H1 (cell line): Measurements from ENCODE around the gene GMPR2. TPM values are rescaled to one million over a fixed set of nuclear protein-coding genes. Genes with fewer than 3 reads are reported as not detected.

Source experiments
- CTCF ChIA-PET: fragments of 300-600 bp; sonication (Branson Sonifier 250); formaldehyde crosslinking; loops from one replicate; lab custom pipeline; 2021; ENCODE audit not compliant: partially characterized antibody; lab: Charles Lee
- POLR2A ChIA-PET: fragments of 300-600 bp; sonication (Branson Sonifier 250); formaldehyde crosslinking; loops from one replicate; lab custom pipeline; 2021; ENCODE audit warnings: inconsistent platforms; ENCODE audit not compliant: partially characterized antibody; lab: Charles Lee
- DNase-seq, 2 experiments: peaks; one replicate each; pipeline versions ENCODE4 v3.0.0 to v3.0.0-alpha.2; 2010 to 2022; ENCODE audit warnings: low spot score in 2 of 2, low read depth in 1 of 2, mixed read lengths in 1 of 2
- FAIRE-seq: peaks from 2 replicates; lab custom pipeline; 2011; peaks lifted over from hg19 to GRCh38; lab: Jason Lieb, UNC
- H2AFZ ChIP-seq: 2 replicates; pipeline ENCODE4 v1.8.1; 2012; ENCODE audit warnings: low read length, inconsistent platforms
- H2AK5ac ChIP-seq: 2 replicates; pipeline ENCODE4 v1.6.1; 2013; ENCODE audit warnings: low read depth, low read length
- H2BK120ac ChIP-seq: replicated peaks from 2 replicates; pipeline ENCODE3; 2013; ENCODE audit warnings: low read depth, low read length, inconsistent platforms
- H2BK12ac ChIP-seq: 2 replicates; pipeline ENCODE4 v1.6.1; 2013; ENCODE audit warnings: low read depth, low read length
- H2BK15ac ChIP-seq: 2 replicates; pipeline ENCODE4 v1.6.1; 2013; ENCODE audit warnings: low read length
- H2BK20ac ChIP-seq: 2 replicates; pipeline ENCODE4 v1.6.1; 2013; ENCODE audit warnings: low read length
- H2BK5ac ChIP-seq: 2 replicates; pipeline ENCODE4 v1.6.1; 2013; ENCODE audit warnings: low read depth, low read length
- H3K14ac ChIP-seq: 2 replicates; pipeline ENCODE4 v1.6.1; 2013; ENCODE audit warnings: inconsistent platforms; ENCODE audit not compliant: insufficient read length
- H3K18ac ChIP-seq: 2 replicates; pipeline ENCODE4 v1.6.1; 2013; ENCODE audit warnings: low read length; ENCODE audit errors: extremely low read depth
- H3K23ac ChIP-seq: 2 replicates; pipeline ENCODE4 v1.6.1; 2013; ENCODE audit warnings: inconsistent platforms; ENCODE audit not compliant: insufficient read length
- H3K23me2 ChIP-seq: 2 replicates; pipeline ENCODE4 v1.6.1; 2013; ENCODE audit warnings: low read depth, low read length
- H3K27ac ChIP-seq: 2 replicates; pipeline ENCODE4 v1.6.1; 2011; ENCODE audit warnings: low read depth, low read length, inconsistent platforms
- H3K27me3 ChIP-seq, 4 experiments: replicated peaks in 1 of 4; 1 replicate in 1 of 4; 2 replicates in 3 of 4; pipeline versions ENCODE4 v1.6.1 to v1.8.1; 2011 to 2013; ENCODE audit warnings: low read length in 3 of 4, mild to moderate bottlenecking in 3 of 4, inconsistent platforms in 2 of 4, mixed read lengths in 2 of 4, moderate library complexity in 1 of 4; ENCODE audit not compliant: control insufficient read depth in 3 of 4, insufficient read depth in 3 of 4; ENCODE audit errors: extremely low read depth in 1 of 4
- H3K36me3 ChIP-seq, 4 experiments: 2 replicates each; pipeline versions ENCODE4 v1.6.1 to v1.8.1; 2011 to 2013; ENCODE audit warnings: mild to moderate bottlenecking in 4 of 4, low read length in 3 of 4, moderate library complexity in 2 of 4, control low read depth in 1 of 4, inconsistent platforms in 1 of 4; ENCODE audit not compliant: insufficient read depth in 4 of 4, control insufficient read depth in 2 of 4
- H3K4ac ChIP-seq: replicated peaks from 2 replicates; pipeline ENCODE3; 2013; ENCODE audit warnings: low read length, low read depth, mixed read lengths, inconsistent platforms; ENCODE audit not compliant: insufficient read length
- H3K4me1 ChIP-seq, 4 experiments: replicated peaks in 1 of 4; 1 replicate in 1 of 4; 2 replicates in 3 of 4; pipeline versions ENCODE4 v1.6.1 to v1.8.1; 2011 to 2013; ENCODE audit warnings: low read length in 3 of 4, inconsistent platforms in 2 of 4, mixed read lengths in 1 of 4; ENCODE audit not compliant: insufficient read depth in 4 of 4, control insufficient read depth in 3 of 4
- H3K4me2 ChIP-seq, 2 experiments: 2 replicates each; pipeline versions ENCODE4 v1.6.1 to v1.8.1; 2011 to 2013; ENCODE audit warnings: low read depth in 2 of 2, low read length in 2 of 2, control low read depth in 1 of 2, inconsistent platforms in 1 of 2, mild to moderate bottlenecking in 1 of 2; ENCODE audit not compliant: insufficient read depth in 1 of 2
- H3K4me3 ChIP-seq, 4 experiments: fragments of 200-600, 300-600 bp in 1 of 4; sonication (generic), shearing (Covaris generic), sonication (Bioruptor Twin) in 1 of 4; 2 replicates each; pipeline versions ENCODE4 v1.5.1 to v1.8.1; 2011 to 2016; ENCODE audit warnings: low read length in 4 of 4, low read depth in 3 of 4, control low read depth in 2 of 4, inconsistent platforms in 2 of 4, mild to moderate bottlenecking in 2 of 4, mixed read lengths in 1 of 4, moderate library complexity in 1 of 4; ENCODE audit not compliant: insufficient read depth in 2 of 4; ENCODE audit errors: extremely low read depth in 1 of 4
- H3K56ac ChIP-seq: replicated peaks from 2 replicates; pipeline ENCODE3; 2013; ENCODE audit warnings: low read depth, mild to moderate bottlenecking, mixed read lengths, low read length, inconsistent platforms; ENCODE audit not compliant: insufficient read length
- H3K79me1 ChIP-seq: 2 replicates; pipeline ENCODE4 v1.6.1; 2013; ENCODE audit warnings: low read depth, low read length, control low read depth
- H3K79me2 ChIP-seq, 2 experiments: 2 replicates each; pipeline versions ENCODE4 v1.6.1 to v1.8.1; 2012 to 2013; ENCODE audit warnings: low read length in 2 of 2, mild to moderate bottlenecking in 2 of 2, inconsistent platforms in 1 of 2; ENCODE audit not compliant: insufficient read depth in 2 of 2, control insufficient read depth in 1 of 2
- H3K9ac ChIP-seq, 4 experiments: replicated peaks in 1 of 4; 1 replicate in 1 of 4; 2 replicates in 3 of 4; pipeline versions ENCODE4 v1.6.1 to v1.8.1; 2011 to 2013; ENCODE audit warnings: low read depth in 3 of 4, low read length in 3 of 4, control low read depth in 2 of 4, mild to moderate bottlenecking in 2 of 4, moderate library complexity in 2 of 4, inconsistent platforms in 1 of 4; ENCODE audit errors: extremely low read depth in 1 of 4
- H3K9me3 ChIP-seq, 2 experiments: 2 replicates each; pipeline versions ENCODE4 v1.6.1 to v1.8.1; 2012 to 2013; ENCODE audit warnings: mild to moderate bottlenecking in 2 of 2, moderate library complexity in 2 of 2, control low read depth in 1 of 2, inconsistent platforms in 1 of 2, low read depth in 1 of 2, low read length in 1 of 2, mixed read lengths in 1 of 2; ENCODE audit not compliant: insufficient read depth in 2 of 2
- H4K20me1 ChIP-seq, 2 experiments: replicated peaks in 1 of 2; 2 replicates each; pipeline versions ENCODE3 to v1.8.1; 2011 to 2013; ENCODE audit warnings: inconsistent platforms in 2 of 2, low read length in 2 of 2, mild to moderate bottlenecking in 1 of 2; ENCODE audit not compliant: insufficient read depth in 2 of 2, control insufficient read depth in 1 of 2
- H4K5ac ChIP-seq: 2 replicates; pipeline ENCODE4 v1.6.1; 2013; ENCODE audit warnings: low read length, low read depth, mixed read lengths, inconsistent platforms; ENCODE audit not compliant: insufficient read length
- H4K8ac ChIP-seq: 2 replicates; pipeline ENCODE4 v1.8.0; 2013; ENCODE audit warnings: mild to moderate bottlenecking, moderate library complexity, low read length, inconsistent platforms; ENCODE audit not compliant: insufficient read depth; ENCODE audit errors: extremely low read depth
- H4K91ac ChIP-seq: replicated peaks from 2 replicates; pipeline ENCODE3; 2013; ENCODE audit warnings: low read length, mixed read lengths, inconsistent platforms; ENCODE audit not compliant: insufficient read length
- ATF2 ChIP-seq: IDR thresholded peaks from 2 replicates; pipeline ENCODE4 v1.6.1; 2012; ENCODE audit warnings: low read length, inconsistent platforms
- BRCA1 ChIP-seq: IDR thresholded peaks from 2 replicates; pipeline ENCODE4 v1.6.1; 2012; ENCODE audit warnings: low read depth, low read length, improper control_type of control experiment
- CREB1 ChIP-seq: IDR thresholded peaks from 2 replicates; pipeline ENCODE4 v1.6.1; 2012; ENCODE audit warnings: inconsistent platforms
- PHF8 ChIP-seq: fragments of 200-600 bp; sonication (generic); conservative IDR thresholded peaks from 2 replicates; pipeline ENCODE4 v1.7.1; 2012; ENCODE audit warnings: low read depth, mild to moderate bottlenecking, inconsistent platforms, low read length, moderate library complexity
- POLR2AphosphoS5 ChIP-seq: IDR thresholded peaks from 2 replicates; pipeline ENCODE4 v1.6.1; 2011; ENCODE audit warnings: low read depth, low read length
- RBBP5 ChIP-seq: IDR thresholded peaks from 2 replicates; pipeline ENCODE4 v1.7.1; 2012; ENCODE audit warnings: low read depth, mild to moderate bottlenecking, inconsistent platforms, low read length, moderate library complexity, borderline replicate concordance
- RFX5 ChIP-seq: IDR thresholded peaks from 2 replicates; pipeline ENCODE4 v1.6.1; 2011; ENCODE audit warnings: low read depth, low read length, improper control_type of control experiment, borderline replicate concordance
- SIN3A ChIP-seq, 2 experiments: IDR thresholded peaks in 1 of 2; conservative IDR thresholded peaks in 1 of 2; 2 replicates each; pipeline ENCODE4 v1.6.1; 2011 to 2012; ENCODE audit warnings: low read length in 2 of 2, improper control_type of control experiment in 1 of 2, low read depth in 1 of 2, mild to moderate bottlenecking in 1 of 2
- SIX5 ChIP-seq: IDR thresholded peaks from 2 replicates; pipeline ENCODE4 v1.6.1; 2011; ENCODE audit warnings: mild to moderate bottlenecking, low read depth, low read length
- TAF1 ChIP-seq: IDR thresholded peaks from 2 replicates; pipeline ENCODE4 v1.6.1; 2011; ENCODE audit warnings: mild to moderate bottlenecking, low read depth, low read length
- WGBS, 2 experiments: shearing (Covaris generic) in 1 of 2; methylation state at CpG; one replicate each; pipeline versions ENCODE4 v1.1.6 to v1.1.7; 2013 to 2015; ENCODE audit warnings: low lambda C conversion rate in 2 of 2, mixed read lengths in 2 of 2, inconsistent platforms in 1 of 2, low coverage in 1 of 2, missing lambda C conversion rate in 1 of 2; ENCODE audit not compliant: insufficient replicate concordance in 2 of 2, insufficient coverage in 1 of 2, insufficient read length in 1 of 2; ENCODE audit errors: extremely low coverage in 1 of 2, missing lambda C conversion rate in 1 of 2; 5-methylcytosine and 5-hydroxymethylcytosine counted together
- polyA plus RNA-seq, 7 experiments: library from polyadenylated mRNA; depleted of rRNA in 3 of 7; stranded (reverse) in 5 of 7; unstranded in 2 of 7; fragments of >200 nt in 5 of 7; fragments of 200-250 nt in 2 of 7; gene quantifications; 1 replicate in 5 of 7; 2 replicates in 1 of 7; 4 replicates in 1 of 7; pipeline versions ENCODE4 v1.2.1 to v1.2.3, GENCODE V29; 2011 to 2013; ENCODE audit warnings: missing spikeins in 2 of 7, mixed read lengths in 2 of 7
- total RNA-seq: library from RNA; stranded (reverse); fragmentation: NEBNext Ultra II Directional; extraction: Animal tissue kit (Norgen Biotek cat#: 25700); gene quantifications from 2 replicates; pipeline ENCODE4 v1.2.1, GENCODE V29; 2021

The GMPR2 gene
- total and polyA plus RNA-seq, 2 of the 8 experiments (the other 6 are each of a cell fraction or from before 2014, with no cell fraction given) = 61.6 to 85.3 TPM

GRCh38 chr14:24232121-24232644 is 546 bp upstream of the GMPR2 start, which contains the start of gene NEDD8:
TSS of gene NEDD8 (minus strand) at chr14:24232367. CDS start at chr14:24232267, 100 bp downstream.
- peak within 1 kb of the TSS; percentile 97 for H3K56ac ChIP-seq
- peaks cover 11% of the 10 kb centered on the region for H3K23me2 ChIP-seq
- peak within 1 kb of the TSS; percentile 99 for H3K18ac ChIP-seq
- H3K4me3 ChIP-seq = peak within 1 kb of the TSS; percentile 81 to 97 (median 88)
- peaks cover 2 to 14% (median 4%) of the 10 kb centered on the region in 4 experiments; a peak in 5 of 7 replicates for H3K4me1 ChIP-seq
- peak within 1 kb of the TSS; percentile 7 for H3K4ac ChIP-seq
- WGBS, 2 experiments = 1% methylated on average over 28 of the region's 30 CpGs; no CpG with 5 or more reads in 1 of the 2 experiments
- peak within 1 kb of the TSS; percentile 69; the same call in 1 of the 2 replicates for H2BK12ac ChIP-seq
- ChIA-PET CTCF (interaction anchor here (0.7 to 1.8 kb wide), 4 partner anchors 10 to 279 kb away, joined by 3 to 7 read pairs (median 4); partner anchors contain the start of genes DHRS4 and TINF2), POLR2A (interaction anchor here (0.9 to 2.3 kb wide), 9 partner anchors 9 to 70 kb away, joined by 3 to 12 read pairs (median 6); partner anchors contain the start of genes CHMP4A, DHRS1, NOP9 and RABGGTA)
- peak within 1 kb of the TSS; percentile 94 for H3K27ac ChIP-seq
- H3K36me3 ChIP-seq = peaks cover 4 to 25% (median 16%) of the 10 kb centered on the region in 4 experiments
- peaks cover 3 to 48% of the 10 kb centered on the region in 2 experiments; a peak in 2 of 4 replicates for H3K79me2 ChIP-seq
- no peak within 1 kb of the TSS for H2BK20ac ChIP-seq
- H3K27me3 ChIP-seq = no peaks in the 10 kb centered on the region; a peak in 1 of 7 replicates
- peak within 1 kb of the TSS; percentile 96 for H2BK5ac ChIP-seq
- H4K91ac ChIP-seq = peak within 1 kb of the TSS; percentile 90
- peak within 1 kb of the TSS; percentile 86 to 92 for H3K4me2 ChIP-seq
- H3K9me3 ChIP-seq = no peaks in the 10 kb centered on the region
- DNase-seq (peak in 1 of 2 experiments; percentile 91), FAIRE-seq (no peak)
- H2BK120ac ChIP-seq = peak within 1 kb of the TSS; percentile 57
- H2AK5ac ChIP-seq = peak within 1 kb of the TSS; percentile 96
- peaks cover 0 to 7% of the 10 kb centered on the region in 2 experiments for H4K20me1 ChIP-seq
- H3K14ac ChIP-seq = no peak within 1 kb of the TSS
- H3K9ac ChIP-seq = peak within 1 kb of the TSS; percentile 81 to 89 (median 84)
- peak within 1 kb of the TSS; percentile 96 for H2AFZ ChIP-seq
- no peak within 1 kb of the TSS for H3K23ac ChIP-seq
- no peaks in the 10 kb centered on the region; the same call in 1 of the 2 replicates for H3K79me1 ChIP-seq
- peak within 1 kb of the TSS; percentile 66; the same call in 1 of the 2 replicates for H2BK15ac ChIP-seq
- peak within 1 kb of the TSS; percentile 93 for H4K8ac ChIP-seq
- H4K5ac ChIP-seq = peak within 1 kb of the TSS; percentile 100
- no peak for TF ChIP-seq BRCA1
- no peak for TF ChIP-seq RFX5
- TF ChIP-seq CREB1 = peak; percentile 63; the same call in 1 of the 2 replicates
- TF ChIP-seq PHF8 = peak; percentile 81
- TF ChIP-seq RBBP5 = 0 out of 2 replicates have a peak, but pooled peaks have one; percentile 19
- peak; percentile 56 for TF ChIP-seq TAF1
- TF ChIP-seq SIX5 = peak; percentile 95
- TF ChIP-seq POLR2AphosphoS5 = peak; percentile 49
- no peak for TF ChIP-seq ATF2
- peak in 1 of 2 experiments; percentile 84; a peak in 2 of 4 replicates for TF ChIP-seq SIN3A (conservative IDR thresholded peaks at IDR 0.05 in 1 of 2, IDR thresholded peaks at IDR 0.05 in 1 of 2; ENCODE audit: low read depth in 1 of 2, low read length in 2 of 2)
